ENCODE measurements around the gene LBP.
"Not testable (repeated sequence)": the region's sequence is repeated elsewhere in the genome, so short reads cannot be mapped to it uniquely, and the experiment has no call there.

Gene LBP

DNA sequence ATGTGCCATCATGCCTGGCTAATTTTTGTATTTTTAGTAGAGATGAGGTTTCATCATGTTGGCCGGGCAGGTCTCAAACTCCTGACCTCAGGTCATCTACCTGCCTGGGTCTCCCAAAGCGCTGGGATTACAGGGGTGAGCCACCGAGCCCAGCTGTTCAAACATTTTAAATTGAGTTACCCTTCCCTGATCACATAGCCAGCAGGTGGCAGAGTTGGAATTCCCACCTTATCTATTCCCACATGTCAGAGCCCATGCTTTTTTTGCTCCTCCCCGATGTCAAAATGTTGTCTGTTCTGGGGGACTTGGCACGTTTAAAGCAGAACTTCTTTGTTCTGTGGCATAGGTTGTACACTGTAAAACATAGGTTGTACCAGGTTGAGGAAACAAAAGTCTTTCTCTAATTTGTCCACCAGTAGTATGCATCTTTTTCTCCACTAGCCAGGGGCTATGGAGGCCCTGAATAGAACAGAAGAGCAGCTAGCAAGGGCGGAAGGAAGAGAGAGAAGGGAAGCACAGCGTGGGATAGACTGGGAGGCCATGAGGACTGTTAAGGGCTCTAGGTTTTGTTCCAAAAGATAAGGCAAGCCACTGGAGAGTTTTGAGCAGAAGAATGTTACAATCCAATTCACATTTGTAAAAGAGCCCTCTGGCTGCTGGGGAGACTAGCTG, 7.3 kb upstream of the LBP start:
- TF ChIP-seq, protein P1, sequence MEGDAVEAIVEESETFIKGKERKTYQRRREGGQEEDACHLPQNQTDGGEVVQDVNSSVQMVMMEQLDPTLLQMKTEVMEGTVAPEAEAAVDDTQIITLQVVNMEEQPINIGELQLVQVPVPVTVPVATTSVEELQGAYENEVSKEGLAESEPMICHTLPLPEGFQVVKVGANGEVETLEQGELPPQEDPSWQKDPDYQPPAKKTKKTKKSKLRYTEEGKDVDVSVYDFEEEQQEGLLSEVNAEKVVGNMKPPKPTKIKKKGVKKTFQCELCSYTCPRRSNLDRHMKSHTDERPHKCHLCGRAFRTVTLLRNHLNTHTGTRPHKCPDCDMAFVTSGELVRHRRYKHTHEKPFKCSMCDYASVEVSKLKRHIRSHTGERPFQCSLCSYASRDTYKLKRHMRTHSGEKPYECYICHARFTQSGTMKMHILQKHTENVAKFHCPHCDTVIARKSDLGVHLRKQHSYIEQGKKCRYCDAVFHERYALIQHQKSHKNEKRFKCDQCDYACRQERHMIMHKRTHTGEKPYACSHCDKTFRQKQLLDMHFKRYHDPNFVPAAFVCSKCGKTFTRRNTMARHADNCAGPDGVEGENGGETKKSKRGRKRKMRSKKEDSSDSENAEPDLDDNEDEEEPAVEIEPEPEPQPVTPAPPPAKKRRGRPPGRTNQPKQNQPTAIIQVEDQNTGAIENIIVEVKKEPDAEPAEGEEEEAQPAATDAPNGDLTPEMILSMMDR (IDR thresholded peaks at IDR 0.05; ENCODE audit: low read depth, low read length, missing control alignments): no peak
- no peak for DNase-seq (ENCODE audit: extremely low read depth, low read depth)
- no peak overlapping the region for H3K4me3 ChIP-seq (replicated peaks; ENCODE audit: low read depth, low read length)

DNA sequence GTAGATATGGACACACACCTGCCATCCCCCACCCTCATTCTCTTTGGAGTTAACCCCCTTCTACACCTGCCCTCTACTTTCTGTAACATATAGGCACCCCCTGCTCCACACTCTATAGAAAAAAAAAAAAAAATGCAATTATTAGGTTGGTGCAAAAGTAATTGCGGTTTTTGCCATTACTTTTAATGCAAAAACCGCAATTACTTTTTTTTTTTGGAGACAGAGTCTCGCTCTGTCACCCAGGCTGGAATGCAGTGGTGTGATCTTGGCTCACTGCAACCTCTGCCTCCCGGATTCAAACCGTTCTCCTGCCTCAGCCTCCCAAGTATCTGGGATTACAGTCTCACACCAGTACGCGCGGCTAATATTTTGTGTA, 6.8 kb upstream of the LBP start:
- DNase-seq (ENCODE audit: extremely low read depth, low read depth); H3K4me3 ChIP-seq (replicated peaks; ENCODE audit: low read depth, low read length): not testable (repeated sequence)

DNA sequence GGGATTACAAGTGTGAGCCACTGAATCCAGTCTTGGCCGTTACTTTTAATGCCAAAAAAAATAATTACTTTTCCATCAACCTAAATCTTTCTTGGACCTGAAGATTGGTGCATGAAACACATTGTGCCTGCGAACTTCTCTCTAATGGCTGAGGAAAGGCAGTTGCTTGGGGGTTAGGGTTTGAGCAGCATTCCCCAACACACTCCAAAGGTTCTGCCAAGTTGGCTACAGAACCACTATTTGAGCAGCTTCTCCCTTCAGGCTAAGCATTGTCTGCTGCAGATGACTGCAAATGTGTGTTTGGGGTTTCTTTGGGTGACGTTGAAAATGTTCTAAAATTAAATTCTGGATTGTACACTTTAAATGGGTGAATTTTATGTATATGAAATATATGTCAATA, 6.3 kb upstream of the LBP start:
- no peak for DNase-seq (ENCODE audit: extremely low read depth, low read depth)
- TF ChIP-seq, protein P1 (IDR thresholded peaks at IDR 0.05; ENCODE audit: low read depth, low read length, missing control alignments): no peak
- no peak overlapping the region for H3K4me3 ChIP-seq (replicated peaks; ENCODE audit: low read depth, low read length)

DNA sequence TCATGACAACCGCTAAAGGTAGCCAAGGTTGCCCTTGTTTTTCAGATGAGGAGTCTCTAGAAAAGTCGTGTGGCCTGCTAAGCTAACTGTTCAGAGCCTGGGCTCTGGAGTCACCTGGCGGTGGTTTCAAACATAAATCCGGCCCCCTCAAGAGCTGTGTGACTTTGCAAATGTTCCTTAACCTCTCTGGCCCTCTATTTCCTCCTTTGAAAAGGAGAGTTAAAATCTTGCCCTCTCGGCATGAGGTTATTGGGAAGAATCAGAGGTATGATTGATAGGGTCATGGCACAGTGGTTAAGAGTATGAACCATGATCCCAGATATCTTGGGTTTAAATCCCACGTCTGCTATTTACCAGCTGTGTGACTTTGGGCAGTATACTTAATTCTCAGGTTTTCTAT, 5.6 kb upstream of the LBP start:
- no peak overlapping the region for H3K4me3 ChIP-seq (replicated peaks; ENCODE audit: low read depth, low read length)
- TF ChIP-seq, protein P1 (IDR thresholded peaks at IDR 0.05; ENCODE audit: low read depth, low read length, missing control alignments): no peak
- DNase-seq (ENCODE audit: extremely low read depth, low read depth): no peak

DNA sequence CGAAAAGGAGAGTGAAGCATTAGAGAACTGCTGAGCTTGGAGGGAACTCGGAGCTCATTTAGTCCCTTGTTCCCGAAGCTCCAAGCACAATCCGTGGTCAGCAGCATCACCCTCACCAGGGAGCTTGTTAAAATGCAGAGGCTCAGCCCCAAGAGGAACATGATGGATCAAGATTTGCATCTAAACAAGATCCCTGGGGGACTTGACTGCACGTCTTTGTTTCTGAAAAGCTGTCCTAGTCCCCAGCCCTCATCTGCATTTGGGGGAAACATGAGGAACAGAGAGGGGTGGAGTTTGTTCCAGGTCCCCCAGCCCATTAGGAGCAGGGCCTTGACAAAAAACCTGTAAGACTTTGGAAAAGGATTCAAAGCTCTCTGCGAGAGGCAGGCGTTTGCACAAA, 4.1 kb upstream of the LBP start:
- no peak overlapping the region for H3K4me3 ChIP-seq (replicated peaks; ENCODE audit: low read depth, low read length)
- no peak for DNase-seq (ENCODE audit: extremely low read depth, low read depth)
- TF ChIP-seq, protein P1 (IDR thresholded peaks at IDR 0.05; ENCODE audit: low read depth, low read length, missing control alignments): no peak

DNA sequence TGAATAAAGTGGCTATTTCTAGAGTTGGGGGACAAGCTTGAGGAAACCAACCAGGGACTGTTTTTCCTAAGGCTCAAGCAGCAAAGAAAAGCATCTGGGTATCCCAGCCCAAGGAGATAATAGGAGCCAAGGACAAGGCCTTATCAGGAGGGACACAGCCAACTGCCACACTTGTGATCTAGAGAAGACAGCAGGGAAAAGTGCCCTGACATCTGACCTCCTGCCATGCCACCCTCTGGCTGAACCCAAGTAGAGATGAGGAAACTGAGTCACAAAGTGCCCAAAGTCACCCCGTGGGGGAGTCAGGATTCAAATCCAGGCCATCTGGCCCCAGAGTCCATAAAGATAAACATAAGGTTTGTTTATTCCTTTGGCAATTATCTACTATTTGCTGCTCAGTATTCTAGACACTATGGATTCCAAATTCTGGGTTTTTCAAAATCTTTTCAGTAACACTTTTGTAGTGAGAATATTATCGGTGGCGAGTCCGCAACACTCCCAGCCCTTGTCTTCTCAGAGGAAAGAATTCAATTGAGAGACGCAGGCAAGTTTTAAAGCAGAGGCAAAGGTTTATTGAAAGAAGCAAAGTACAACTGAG, 3.5 kb upstream of the LBP start:
- DNase-seq (ENCODE audit: extremely low read depth, low read depth): no peak
- TF ChIP-seq, protein P1 (IDR thresholded peaks at IDR 0.05; ENCODE audit: low read depth, low read length, missing control alignments): no peak
- H3K4me3 ChIP-seq (replicated peaks; ENCODE audit: low read depth, low read length): no peak overlapping the region

DNA sequence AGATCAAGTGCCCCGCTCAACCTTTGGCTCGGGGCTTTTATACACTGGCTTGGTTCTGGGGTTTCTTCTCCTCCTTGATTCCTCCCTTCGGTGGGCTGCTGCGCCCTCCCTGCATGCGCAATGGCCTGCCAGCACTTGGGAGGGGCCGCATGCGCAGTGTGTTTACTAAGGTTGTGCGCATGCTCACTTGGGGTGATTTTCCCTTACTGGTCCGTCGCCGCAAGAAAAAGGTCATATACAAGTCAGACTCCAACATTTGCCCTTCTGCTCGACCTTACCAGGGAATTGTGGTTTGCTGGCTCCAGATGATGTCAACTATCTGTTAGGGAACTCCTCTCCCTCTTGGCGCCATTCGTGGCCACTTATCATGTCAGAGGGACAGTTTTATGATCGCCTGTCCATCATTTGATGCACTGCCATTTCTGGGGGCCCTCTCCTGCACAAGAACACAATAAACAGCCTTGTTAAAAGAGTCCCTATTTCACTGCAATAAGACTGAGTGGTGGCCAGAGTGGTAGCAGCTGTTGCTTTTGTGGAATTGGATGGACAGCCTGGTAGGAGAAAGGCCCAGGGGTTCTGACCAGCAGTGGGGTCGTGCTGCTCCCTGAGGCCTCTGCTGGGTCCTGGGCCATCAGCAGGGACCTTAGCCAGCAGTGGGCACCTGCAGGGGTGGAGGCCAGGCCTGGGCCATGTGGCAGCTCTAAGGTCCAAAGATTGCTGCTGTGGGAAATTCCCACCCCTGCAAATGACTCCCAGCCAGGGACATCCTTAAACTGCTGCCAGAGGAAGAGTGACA, 2.8 kb upstream of the LBP start:
- DNase-seq (ENCODE audit: extremely low read depth, low read depth): no peak
- H3K4me3 ChIP-seq (replicated peaks; ENCODE audit: low read depth, low read length): no peak overlapping the region
- TF ChIP-seq, protein P1 (IDR thresholded peaks at IDR 0.05; ENCODE audit: low read depth, low read length, missing control alignments): no peak

Data from HFF-Myc (cell line).